Metanephros (tissue), 1 donor: ENCODE data around the gene ZSCAN5B. TPM values are rescaled to one million over a fixed set of nuclear protein-coding genes. Genes with fewer than 3 reads are reported as not detected.

Experiments used
- total RNA-seq: library from RNA; depleted of rRNA; stranded (reverse); fragments of >200 nt; gene quantifications from one replicate; pipeline ENCODE4 v1.2.3, GENCODE V29; 2014

ZSCAN5B gene, protein sequence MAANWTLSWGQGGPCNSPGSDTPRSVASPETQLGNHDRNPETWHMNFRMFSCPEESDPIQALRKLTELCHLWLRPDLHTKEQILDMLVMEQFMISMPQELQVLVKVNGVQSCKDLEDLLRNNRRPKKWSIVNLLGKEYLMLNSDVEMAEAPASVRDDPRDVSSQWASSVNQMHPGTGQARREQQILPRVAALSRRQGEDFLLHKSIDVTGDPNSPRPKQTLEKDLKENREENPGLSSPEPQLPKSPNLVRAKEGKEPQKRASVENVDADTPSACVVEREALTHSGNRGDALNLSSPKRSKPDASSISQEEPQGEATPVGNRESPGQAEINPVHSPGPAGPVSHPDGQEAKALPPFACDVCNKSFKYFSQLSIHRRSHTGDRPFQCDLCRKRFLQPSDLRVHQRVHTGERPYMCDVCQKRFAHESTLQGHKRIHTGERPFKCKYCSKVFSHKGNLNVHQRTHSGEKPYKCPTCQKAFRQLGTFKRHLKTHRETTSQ
- total RNA-seq, result not detected

DNA sequence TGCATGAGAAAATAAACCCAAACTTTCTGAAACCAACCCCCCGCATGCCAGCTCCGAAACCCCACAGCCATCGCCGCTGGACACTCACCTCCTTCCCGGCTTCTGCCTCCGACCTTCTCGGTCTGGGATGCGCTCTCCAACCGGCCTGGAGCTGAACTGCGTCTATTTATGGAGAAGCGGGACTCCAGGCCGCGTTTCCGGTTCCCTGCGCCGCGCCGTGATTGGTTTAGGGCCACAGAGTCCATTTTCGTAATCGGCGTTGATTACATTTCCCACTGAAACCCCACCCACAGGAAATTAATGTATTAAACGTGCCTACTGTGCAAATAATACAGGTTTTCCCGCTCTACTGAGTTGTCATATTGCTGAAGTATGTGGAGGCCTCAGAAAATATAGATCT, at the start of gene ZSCAN5B:
TSS of gene ZSCAN5B (minus strand) at position 138 of the 400 bp plus-strand sequence. CDS start 4,731 bp downstream, outside the sequence.

DNA sequence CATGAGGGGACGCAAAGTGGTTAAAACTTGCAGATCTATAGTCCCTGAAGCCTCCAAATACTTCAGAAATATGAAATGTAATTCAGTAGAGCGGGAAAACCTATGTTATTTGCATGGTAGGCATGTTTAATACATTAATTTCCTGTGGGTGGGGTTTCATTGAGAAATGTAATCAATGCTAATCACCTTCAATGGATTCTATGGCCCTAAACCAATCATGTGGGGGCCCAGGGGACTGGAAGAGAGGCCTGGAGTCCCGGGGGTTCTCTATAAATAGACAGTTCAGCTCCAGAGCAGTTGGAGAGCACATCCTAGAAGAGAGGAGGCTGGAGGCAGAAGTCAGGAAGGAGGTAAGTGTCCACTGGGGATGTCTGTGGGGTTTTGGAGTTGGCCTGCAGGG, 4.4 kb upstream of the ZSCAN5B start, which contains the start of gene ZSCAN5C:
TSS of gene ZSCAN5C (plus strand) at position 301 of the 400 bp plus-strand sequence. CDS start 3,641 bp downstream, outside the sequence.

DNA sequence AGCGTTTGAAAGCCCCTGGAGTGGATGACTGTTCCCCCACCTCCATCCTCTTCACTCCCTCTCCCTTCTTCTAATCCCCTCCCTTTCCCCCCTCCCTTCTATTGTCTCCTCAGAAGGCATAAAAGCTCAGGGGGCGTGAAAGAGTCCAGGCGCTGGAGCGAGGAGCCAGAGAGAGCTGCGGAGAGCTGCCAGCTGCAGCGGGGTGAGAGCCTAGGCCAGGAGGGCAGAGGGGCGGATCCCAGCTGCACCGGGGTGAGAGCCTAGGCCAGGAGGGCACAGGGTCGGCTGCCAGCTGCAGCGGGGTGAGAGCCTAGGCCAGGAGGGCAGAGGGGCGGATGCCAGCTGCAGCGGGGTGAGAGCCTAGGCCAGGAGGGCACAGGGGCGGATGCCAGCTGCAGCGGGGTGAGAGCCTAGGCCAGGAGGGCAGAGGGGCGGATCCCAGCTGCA, 21.7 kb downstream of the ZSCAN5B start, which contains the start of gene GALP:
TSS of gene GALP (plus strand) at position 148 of the 447 bp plus-strand sequence. CDS start 1,101 bp downstream, outside the sequence.

DNA sequence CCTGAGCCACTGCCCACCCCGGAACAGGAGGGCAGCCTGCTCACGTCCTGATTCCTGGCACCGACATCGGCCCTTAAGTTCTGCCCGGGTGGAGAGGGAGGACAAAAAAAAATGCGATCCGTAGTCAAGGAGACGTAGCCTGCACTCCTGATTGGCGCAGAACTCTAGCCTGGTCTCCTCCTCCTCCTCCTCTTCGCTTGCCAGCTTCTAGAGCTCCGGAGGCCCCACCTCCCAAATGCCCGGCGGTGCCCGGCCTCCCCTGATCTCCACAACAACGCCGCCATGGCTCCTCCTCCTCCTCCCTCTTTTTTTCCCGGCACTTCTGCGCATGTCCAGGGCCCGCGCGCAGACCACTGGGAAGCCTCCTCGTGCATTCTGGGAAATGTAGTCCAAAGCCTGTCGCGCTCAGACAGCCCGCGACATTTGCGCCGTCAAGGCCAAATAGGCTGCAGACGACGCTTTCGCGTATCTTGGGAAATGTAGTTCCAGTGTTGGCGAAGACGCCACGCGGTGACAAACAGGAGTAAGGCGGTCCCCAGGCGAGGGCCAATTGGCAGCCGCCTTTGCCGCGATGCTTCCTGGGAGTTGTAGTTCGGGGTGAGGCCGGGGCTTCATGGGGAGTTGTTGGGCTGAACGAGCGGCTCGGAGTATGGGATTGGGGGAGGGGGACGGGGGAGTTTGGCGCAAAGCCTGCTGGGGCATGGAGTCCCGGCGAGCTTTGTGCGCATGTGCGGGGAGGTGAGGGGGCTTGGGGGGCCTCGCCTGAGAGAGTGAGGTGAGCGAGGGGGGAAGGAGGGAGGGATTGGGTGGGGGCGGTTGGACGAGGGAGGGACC, 56.8 kb downstream of the ZSCAN5B start, which contains the start of gene ZNF444:
TSS of gene ZNF444 (plus strand) at position 705 of the 834 bp plus-strand sequence. CDS start 5,625 bp downstream, outside the sequence.

Other genes with a start within 250 kb of the ZSCAN5B start
- gene NLRP8, start 250.0 kb downstream of the ZSCAN5B start, total RNA-seq, result not detected
- gene NLRP5, start 211.0 kb downstream of the ZSCAN5B start, total RNA-seq, result not detected
- 35.0 TPM for gene ZNF787, start 76.5 kb downstream of the ZSCAN5B start, total RNA-seq
- gene ZNF444, start 56.5 kb downstream of the ZSCAN5B start, total RNA-seq, result 29.6 TPM
- not detected for gene GALP, start 21.8 kb downstream of the ZSCAN5B start, total RNA-seq
- not detected for gene ZSCAN5C, start 4.5 kb upstream of the ZSCAN5B start, total RNA-seq
- gene EDDM13, start 75.0 kb upstream of the ZSCAN5B start, total RNA-seq, result not detected
- gene ZSCAN5A, start 117.1 kb upstream of the ZSCAN5B start, total RNA-seq, result 14.1 TPM
- gene ZNF582, start 195.8 kb upstream of the ZSCAN5B start, total RNA-seq, result 4.8 TPM
- gene ZNF583, start 206.5 kb upstream of the ZSCAN5B start, total RNA-seq, result 7.2 TPM